NT2/D1 (cell line): ENCODE measurements around the gene PRSS2.

ENCODE experiments used
- SUZ12 ChIP-seq: IDR thresholded peaks from 2 replicates; pipeline ENCODE4 v1.6.1; 2011; ENCODE audit not compliant: insufficient read length, insufficient read depth; ENCODE audit errors: extremely low read depth
- YY1 ChIP-seq: IDR thresholded peaks from 2 replicates; pipeline ENCODE4 v1.6.1; 2011; ENCODE audit not compliant: insufficient read length, insufficient read depth
- ZNF274 ChIP-seq: IDR thresholded peaks from 2 replicates; pipeline ENCODE4 v1.6.1; 2011; ENCODE audit warnings: mild to moderate bottlenecking, low read depth, low read length

DNA sequence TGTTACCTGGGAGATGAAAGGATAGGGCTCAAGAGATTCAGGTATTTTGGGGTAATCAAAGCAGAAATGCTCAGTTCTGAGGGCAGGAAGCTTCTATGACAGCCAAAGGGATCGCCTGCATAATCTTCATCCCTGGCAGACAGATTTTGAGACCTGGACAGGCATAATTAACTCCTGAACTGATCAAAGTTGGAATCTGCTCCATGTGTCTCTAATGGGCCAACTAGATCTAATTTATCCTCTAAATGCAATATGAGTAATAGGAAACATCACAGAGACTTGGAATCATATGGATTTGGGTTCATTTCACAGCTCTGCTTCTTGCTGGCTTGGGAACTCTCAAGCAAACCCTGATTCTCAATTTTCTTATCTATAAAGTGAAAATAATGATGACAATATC, 42.9 kb downstream of the PRSS2 start:
- TF ChIP-seq SUZ12 (no peak), ZNF274 (no peak), YY1 (no peak)
